ENCODE results near the gene TECPR2. TPM values are rescaled to one million over a fixed set of nuclear protein-coding genes. Genes with fewer than 3 reads are reported as not detected.

TECPR2 gene
- total RNA-seq, 1 experiment from 2014 or later: 12.2 TPM

DNA sequence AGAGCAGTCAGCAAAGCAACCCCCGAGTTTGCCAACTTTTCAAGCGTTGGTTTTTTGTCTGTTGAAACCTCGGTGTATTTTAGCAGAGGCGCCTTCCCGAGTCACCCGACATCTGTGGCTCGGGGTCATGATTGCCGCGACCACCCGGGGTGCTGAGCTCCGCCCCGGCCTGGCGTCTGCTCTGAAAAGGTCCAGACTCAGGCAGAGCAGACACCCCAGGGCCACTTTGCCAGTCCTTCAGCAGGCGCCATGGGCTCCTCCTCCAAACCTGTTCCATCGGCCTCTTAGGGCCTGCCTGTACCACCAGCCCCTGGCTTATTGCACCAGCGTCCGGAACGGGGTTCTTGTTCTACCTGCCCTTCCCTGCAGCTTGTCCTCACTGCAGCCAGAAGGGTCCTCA, 127.7 kb downstream of the TECPR2 start:
- Histone ChIP-seq H3K79me2 (ENCODE audit: insufficient read depth, low read length) (no peaks in the 10 kb centered on the region), H3K27ac (ENCODE audit: low read depth, low read length) (no peak overlapping the region), H3K9me3 (ENCODE audit: control insufficient read depth in 1 of 2, insufficient read depth in 1 of 2, low read depth in 1 of 2, low read length in 2 of 2) (no peaks in the 10 kb centered on the region), H2AFZ (ENCODE audit: low read depth, low read length, poor library complexity, severe bottlenecking) (no peak overlapping the region), H3K36me3 (ENCODE audit: control insufficient read depth in 1 of 2, insufficient read depth in 2 of 2, low read length in 2 of 2) (no peaks in the 10 kb centered on the region), H4K20me1 (ENCODE audit: insufficient read depth) (no peaks in the 10 kb centered on the region), H3K4me2 (ENCODE audit: low read length) (no peak overlapping the region), H3K9me2 (ENCODE audit: insufficient read depth) (no peaks in the 10 kb centered on the region), H3K27me3 (ENCODE audit: insufficient read depth, low read length) (no peaks in the 10 kb centered on the region), H3K9ac (ENCODE audit: low read length) (no peak overlapping the region), H3K4me1 (ENCODE audit: control insufficient read depth in 1 of 2, insufficient read depth in 2 of 2, low read length in 2 of 2) (peaks cover 0 to 11% of the 10 kb centered on the region in 2 experiments; a peak in 2 of 4 replicates), H3K4me3 (replicated peaks in 1 of 2; ENCODE audit: low read depth in 1 of 2, low read length in 2 of 2) (no peak overlapping the region)
- TF ChIP-seq, protein P1, sequence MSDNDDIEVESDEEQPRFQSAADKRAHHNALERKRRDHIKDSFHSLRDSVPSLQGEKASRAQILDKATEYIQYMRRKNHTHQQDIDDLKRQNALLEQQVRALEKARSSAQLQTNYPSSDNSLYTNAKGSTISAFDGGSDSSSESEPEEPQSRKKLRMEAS (IDR thresholded peaks at IDR 0.05): no peak
- TF ChIP-seq ZFX (IDR thresholded peaks at IDR 0.05) (no peak), YY1 (IDR thresholded peaks at IDR 0.05; ENCODE audit: extremely low read depth, insufficient replicate concordance, low read depth, low read length) (no peak), TCF7L2 (IDR thresholded peaks at IDR 0.05; ENCODE audit: borderline replicate concordance, extremely low read depth, insufficient read depth, insufficient read length) (no peak), ELF1 (IDR thresholded peaks at IDR 0.05; ENCODE audit: borderline replicate concordance, low read depth) (no peak), SRF (IDR thresholded peaks at IDR 0.05; ENCODE audit: low read depth) (no peak), CEBPB (IDR thresholded peaks at IDR 0.05; ENCODE audit: low read depth) (no peak), POLR2AphosphoS5 (IDR thresholded peaks at IDR 0.05; ENCODE audit: low read depth, low read length) (no peak), SIN3A (IDR thresholded peaks at IDR 0.05; ENCODE audit: low read depth) (no peak), POLR2A (IDR thresholded peaks at IDR 0.05; ENCODE audit: borderline replicate concordance, extremely low read depth, insufficient read depth, insufficient read length) (no peak), EZH2phosphoT487 (IDR thresholded peaks at IDR 0.05; ENCODE audit: borderline replicate concordance) (no peak)
- TF ChIP-seq, protein P2, sequence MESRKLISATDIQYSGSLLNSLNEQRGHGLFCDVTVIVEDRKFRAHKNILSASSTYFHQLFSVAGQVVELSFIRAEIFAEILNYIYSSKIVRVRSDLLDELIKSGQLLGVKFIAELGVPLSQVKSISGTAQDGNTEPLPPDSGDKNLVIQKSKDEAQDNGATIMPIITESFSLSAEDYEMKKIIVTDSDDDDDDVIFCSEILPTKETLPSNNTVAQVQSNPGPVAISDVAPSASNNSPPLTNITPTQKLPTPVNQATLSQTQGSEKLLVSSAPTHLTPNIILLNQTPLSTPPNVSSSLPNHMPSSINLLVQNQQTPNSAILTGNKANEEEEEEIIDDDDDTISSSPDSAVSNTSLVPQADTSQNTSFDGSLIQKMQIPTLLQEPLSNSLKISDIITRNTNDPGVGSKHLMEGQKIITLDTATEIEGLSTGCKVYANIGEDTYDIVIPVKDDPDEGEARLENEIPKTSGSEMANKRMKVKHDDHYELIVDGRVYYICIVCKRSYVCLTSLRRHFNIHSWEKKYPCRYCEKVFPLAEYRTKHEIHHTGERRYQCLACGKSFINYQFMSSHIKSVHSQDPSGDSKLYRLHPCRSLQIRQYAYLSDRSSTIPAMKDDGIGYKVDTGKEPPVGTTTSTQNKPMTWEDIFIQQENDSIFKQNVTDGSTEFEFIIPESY (IDR thresholded peaks at IDR 0.05; ENCODE audit: extremely low read depth, insufficient replicate concordance, low read length): no peak
- TF ChIP-seq, protein P3, sequence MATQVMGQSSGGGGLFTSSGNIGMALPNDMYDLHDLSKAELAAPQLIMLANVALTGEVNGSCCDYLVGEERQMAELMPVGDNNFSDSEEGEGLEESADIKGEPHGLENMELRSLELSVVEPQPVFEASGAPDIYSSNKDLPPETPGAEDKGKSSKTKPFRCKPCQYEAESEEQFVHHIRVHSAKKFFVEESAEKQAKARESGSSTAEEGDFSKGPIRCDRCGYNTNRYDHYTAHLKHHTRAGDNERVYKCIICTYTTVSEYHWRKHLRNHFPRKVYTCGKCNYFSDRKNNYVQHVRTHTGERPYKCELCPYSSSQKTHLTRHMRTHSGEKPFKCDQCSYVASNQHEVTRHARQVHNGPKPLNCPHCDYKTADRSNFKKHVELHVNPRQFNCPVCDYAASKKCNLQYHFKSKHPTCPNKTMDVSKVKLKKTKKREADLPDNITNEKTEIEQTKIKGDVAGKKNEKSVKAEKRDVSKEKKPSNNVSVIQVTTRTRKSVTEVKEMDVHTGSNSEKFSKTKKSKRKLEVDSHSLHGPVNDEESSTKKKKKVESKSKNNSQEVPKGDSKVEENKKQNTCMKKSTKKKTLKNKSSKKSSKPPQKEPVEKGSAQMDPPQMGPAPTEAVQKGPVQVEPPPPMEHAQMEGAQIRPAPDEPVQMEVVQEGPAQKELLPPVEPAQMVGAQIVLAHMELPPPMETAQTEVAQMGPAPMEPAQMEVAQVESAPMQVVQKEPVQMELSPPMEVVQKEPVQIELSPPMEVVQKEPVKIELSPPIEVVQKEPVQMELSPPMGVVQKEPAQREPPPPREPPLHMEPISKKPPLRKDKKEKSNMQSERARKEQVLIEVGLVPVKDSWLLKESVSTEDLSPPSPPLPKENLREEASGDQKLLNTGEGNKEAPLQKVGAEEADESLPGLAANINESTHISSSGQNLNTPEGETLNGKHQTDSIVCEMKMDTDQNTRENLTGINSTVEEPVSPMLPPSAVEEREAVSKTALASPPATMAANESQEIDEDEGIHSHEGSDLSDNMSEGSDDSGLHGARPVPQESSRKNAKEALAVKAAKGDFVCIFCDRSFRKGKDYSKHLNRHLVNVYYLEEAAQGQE (IDR thresholded peaks at IDR 0.05; ENCODE audit: low read depth): no peak
- TF ChIP-seq, protein P4, sequence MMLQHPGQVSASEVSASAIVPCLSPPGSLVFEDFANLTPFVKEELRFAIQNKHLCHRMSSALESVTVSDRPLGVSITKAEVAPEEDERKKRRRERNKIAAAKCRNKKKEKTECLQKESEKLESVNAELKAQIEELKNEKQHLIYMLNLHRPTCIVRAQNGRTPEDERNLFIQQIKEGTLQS (IDR thresholded peaks at IDR 0.05): no peak
- intact Hi-C loops (cut with micrococcal nuclease): no loop called here
- BruUV-seq (replicated peaks): no TSS peak
- ChIA-PET RAD21 (ENCODE audit: low non-redundant PET in 1 of 2, low total read pairs in 2 of 2, uncharacterized antibody in 2 of 2, unreplicated experiment in 2 of 2) (no interaction called here), CTCF (no interaction called here), POLR2A (no interaction called here)
- DNase-seq (ENCODE audit: low read depth, low spot score) (no peak), ATAC-seq (no peak)
